Inferior parietal cortex (tissue), 1 donor: ENCODE results near the gene CSRNP2.
A peak's percentile ranks its signal among the peaks of the same experiment; 100 is the strongest.
"Not testable (repeated sequence)": the region's sequence is repeated elsewhere in the genome, so short reads cannot be mapped to it uniquely, and the experiment has no call there.

Source experiments
- DNase-seq: peaks from one replicate; pipeline ENCODE4 v3.0.0-alpha.2; 2016; ENCODE audit errors: extremely low spot score

The CSRNP2 gene

DNA sequence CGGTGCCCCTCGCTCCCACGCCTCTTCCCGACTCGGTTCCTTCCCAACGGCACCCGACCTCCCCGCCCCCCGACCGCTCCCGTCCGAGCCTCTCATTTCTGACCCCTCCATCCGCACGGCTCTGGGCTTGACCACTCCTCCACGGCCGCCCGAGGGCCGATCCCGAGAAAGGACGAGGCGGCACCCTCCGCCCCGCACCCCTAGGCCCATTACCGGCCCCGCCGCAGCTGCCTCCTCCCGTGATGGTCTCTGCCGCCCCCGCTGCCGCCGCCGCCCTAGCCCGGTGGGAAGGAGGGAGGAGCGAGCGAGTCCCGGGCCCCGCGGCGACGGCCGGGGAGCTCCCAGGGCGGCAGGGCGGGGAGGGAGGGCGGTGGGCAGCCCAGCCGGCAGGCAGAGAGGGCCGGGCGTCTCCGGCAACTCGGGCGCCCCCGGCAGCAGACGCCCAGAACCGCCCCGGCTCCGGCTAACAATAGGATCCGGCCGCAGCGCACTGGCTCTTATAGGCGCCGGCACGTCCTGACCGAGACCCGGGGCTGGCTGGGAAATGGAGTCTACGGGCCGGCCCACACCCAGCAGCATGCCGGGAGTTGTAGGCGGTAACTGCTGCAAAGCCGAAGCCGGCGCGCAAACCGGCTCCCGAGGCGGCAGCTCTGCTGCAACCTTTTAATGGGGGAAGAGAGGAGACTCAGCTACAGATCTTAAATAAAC, at the start of gene CSRNP2:
CSRNP2 (minus strand) TSS at position 471 of the 708 bp plus-strand sequence. CDS start 7,035 bp downstream, outside the sequence.
- peak; percentile 91 for DNase-seq

GRCh38 chr12:51132693-51133092, 49.3 kb upstream of the CSRNP2 start:
- no peak for DNase-seq

- no peak for DNase-seq
Measured at GRCh38 chr12:51131745-51132521, 48.5 kb upstream of the CSRNP2 start.

DNA sequence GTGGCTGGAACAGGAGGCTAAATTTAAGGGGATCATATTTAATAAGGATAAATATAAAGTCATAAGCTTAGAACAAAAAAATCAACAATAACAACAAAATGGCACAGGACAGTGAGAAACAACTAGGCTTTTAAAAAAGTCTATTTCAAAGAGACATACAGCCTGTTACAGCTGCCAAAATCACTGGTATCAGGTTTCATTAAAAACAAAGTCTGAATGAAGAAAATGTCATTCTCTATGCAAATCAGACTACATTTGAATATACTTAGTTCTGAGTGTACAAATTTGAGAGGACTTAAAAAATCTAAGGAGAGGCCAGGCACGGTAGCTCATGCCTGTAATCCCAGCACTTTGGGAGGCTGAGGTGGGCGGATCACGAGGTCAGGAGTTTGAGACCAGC, 45.5 kb upstream of the CSRNP2 start:
- DNase-seq = no peak

DNA sequence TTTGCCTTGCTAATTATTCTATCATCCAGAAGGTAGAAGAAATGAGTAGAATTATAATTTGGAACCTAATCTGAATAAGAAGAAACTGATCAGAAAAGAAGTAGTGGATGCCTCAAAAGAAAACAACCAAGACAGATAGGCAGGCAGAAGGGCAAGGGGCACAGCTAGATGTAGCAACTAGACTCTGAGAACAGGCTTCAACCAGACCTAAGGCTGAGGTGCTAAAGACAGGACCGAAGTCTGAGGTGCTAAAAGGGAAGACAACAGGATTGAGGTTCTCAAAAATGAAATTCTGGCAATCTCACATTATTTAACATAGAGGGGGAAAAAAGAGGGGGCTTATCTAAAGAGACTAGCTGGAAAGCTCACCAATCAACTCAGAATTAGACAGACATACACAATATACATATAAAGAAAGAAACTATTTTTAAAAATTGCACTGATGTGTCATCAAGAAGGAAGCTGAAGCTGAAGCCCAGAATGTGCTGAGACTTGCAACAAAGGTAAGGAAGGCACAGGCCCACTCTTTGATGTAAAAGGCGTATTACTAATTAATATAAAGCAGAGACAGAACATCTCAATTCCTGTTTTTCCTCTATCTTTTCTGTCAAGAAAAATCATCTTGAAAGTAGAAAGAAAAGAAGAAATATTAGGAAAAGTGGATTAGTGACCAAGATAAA, 43.8 kb upstream of the CSRNP2 start:
- no peak for DNase-seq

- DNase-seq = no peak
Measured at GRCh38 chr12:51126297-51126696, 42.9 kb upstream of the CSRNP2 start.

DNA sequence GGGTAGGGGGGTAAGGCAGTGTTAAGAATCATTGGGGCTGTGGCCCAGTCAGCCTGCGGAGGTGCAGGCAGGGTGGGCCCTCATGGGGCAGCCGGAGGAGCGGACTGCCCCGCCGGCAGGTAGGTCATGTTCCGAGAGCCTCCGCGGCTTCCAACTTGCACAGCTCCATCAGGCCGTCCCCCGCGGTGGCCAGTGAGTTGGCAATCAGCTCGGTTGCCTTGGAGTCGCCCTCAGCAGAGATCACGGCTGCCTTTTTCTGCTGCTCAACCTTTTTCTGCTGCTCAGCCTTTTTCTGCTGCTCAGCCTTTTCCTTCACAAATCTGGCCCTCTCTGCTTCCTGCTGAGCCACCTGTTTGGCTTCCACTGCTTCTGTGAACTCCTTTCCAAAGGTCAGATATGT, 41.1 kb upstream of the CSRNP2 start:
- no peak for DNase-seq

- DNase-seq = no peak
Measured at GRCh38 chr12:51122844-51123243, 39.4 kb upstream of the CSRNP2 start.

DNA sequence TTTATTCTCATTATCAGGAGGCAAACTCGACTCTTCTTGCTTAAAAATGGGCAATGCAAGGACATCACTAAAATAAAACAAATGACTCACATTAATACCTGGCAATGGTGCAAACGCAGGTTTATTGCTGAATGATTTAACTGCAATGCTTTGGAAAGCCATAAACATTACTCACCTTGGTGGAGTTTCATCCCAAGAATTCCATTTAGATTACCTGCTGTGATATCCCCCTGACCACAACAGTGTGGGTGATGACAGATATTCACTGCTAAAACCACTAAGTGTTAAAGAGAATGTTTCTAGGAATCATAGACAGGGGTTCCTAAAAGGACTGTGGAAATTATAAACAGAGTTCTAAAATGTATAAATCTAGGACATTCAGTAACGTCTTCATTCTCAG, 35.3 kb upstream of the CSRNP2 start:
- DNase-seq = no peak

- DNase-seq = no peak
Measured at GRCh38 chr12:51115533-51115932, 32.1 kb upstream of the CSRNP2 start.

DNA sequence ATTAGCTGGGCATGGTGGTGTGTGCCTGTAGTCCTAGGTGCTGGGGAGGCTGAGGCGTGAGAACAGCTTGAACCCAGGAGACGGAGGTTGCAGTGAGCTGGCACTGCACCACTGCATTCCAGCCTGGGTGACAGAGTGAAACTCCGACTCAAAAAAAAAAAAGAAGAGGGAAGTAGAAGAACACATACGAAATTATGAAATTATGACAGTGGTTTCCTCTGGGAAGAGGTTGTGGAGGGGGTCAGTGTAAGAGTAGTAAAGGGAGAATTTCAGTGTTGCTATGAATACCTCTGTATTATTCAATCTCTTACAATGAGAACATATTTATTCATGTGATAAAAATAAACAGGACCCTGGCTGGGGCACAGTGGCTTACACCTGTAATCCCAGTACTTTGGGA, 24.7 kb upstream of the CSRNP2 start:
- DNase-seq = no peak

- DNase-seq = no peak
Measured at GRCh38 chr12:51103977-51104376, 20.6 kb upstream of the CSRNP2 start.

- DNase-seq = no peak
Measured at GRCh38 chr12:51098611-51099010, 15.2 kb upstream of the CSRNP2 start.

GRCh38 chr12:51090705-51091229, 7.4 kb upstream of the CSRNP2 start:
- DNase-seq = no peak

GRCh38 chr12:51087818-51088217, 4.4 kb upstream of the CSRNP2 start:
- DNase-seq = no peak

- DNase-seq = no peak
Measured at GRCh38 chr12:51086933-51087332, 3.5 kb upstream of the CSRNP2 start.

DNA sequence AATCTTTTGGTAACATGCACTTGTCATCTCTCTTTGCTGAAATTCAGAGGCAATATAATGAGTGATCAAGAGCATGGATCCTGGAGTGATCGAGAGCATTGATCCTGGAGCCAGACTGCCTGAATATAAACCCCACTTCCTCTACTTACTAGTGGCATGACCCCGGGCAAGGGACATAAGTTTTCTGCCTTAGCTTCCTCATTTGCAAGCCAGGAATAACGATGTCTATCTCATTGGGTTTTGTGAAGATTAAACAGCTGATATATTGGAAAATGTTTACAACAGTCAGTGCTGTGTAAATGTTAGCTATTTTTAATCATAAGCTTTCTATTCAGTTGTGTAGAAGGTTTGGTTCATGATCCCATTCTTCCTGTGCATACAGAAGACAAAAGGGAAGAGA, 2.4 kb upstream of the CSRNP2 start:
- DNase-seq = no peak

DNA sequence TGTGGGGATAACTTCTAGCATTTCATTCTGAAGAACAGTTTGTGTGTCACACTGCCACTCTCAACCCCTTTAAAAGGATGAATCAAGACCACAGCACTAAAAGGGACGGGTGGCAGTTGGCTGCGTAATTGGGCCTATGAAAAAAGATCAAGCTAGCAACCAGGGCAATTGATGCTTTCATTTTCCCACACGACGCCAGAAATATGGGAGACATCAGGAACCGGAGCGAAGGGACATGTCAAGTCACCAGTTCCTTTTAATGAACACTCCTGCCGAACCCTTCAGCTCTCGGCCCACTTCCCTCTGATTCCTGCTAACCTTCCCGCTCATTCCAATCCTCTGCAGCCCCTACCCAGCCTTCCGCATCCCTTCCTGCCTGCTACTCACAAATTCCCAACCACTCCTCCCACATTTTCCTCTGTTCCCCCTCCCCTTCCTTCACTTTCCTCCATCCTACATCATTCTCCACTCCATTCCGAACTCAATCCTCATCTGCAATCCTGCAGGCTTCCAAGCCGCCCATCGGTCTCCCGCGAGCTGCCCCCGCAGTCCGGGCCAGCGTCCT, 753 bp downstream of the CSRNP2 start:
- peak; percentile 38 for DNase-seq

DNA sequence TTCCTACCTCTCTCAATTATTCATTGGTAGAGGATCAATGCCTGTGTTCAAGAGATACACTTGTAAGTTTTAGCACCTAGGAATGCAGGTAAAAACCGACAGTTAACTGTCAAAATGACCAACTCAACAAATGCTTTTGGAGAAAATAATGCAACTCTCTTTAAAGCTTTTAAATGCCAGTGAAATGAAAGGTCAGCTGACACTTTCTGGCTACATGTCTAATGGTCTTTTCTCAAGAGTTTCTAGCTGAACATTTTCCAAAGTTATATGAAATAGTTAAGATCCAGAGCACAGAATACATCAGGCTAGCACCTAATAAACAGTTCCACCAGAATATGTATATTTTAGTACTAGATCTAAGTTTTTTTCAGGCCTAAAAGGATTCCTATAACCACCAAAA, 2.0 kb downstream of the CSRNP2 start:
- DNase-seq = no peak

DNA sequence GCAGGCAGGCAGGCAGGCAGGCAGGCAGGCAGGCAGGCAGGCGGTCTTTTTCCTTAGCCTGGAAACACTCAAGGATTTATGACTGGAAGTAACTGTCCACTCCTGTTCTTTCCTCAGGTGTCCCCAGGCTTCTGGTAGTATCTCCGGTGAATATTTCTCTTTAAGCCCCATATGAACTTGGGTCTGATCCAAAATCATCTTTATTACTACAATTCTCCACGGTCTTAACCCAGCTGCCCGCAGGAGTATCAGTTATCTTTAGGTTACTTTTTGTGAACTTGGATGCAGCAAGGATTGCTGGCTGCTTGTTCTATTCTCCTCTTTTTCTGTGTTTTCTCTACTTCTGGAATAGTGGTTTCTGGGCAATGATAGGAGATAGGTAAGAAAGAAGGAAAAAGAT, 3.3 kb downstream of the CSRNP2 start:
- DNase-seq = no peak

- DNase-seq = not testable (repeated sequence)
Measured at GRCh38 chr12:51078866-51079265, 4.5 kb downstream of the CSRNP2 start.

DNA sequence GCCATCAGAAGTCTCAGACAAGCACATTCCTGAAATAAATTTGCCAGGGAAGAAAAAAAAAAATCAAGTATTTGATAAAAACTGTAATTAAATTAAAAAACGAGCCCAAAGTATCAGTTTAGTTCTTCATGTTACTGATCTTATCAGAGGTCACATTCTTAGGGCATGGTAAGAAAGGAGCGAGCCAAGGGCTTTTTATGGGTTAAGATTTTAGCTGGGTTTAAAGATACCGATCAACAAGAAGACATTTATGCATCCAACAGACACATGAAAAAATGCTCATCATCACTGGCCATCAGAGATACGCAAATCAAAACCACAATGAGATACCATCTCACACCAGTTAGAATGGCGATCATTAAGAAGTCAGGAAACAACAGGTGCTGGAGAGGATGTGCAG, 5.0 kb downstream of the CSRNP2 start:
- not testable (repeated sequence) for DNase-seq
